NCI-H2227 treated with DMSO at 0.1 percent for 48 hours (cell line): ENCODE measurements around the gene KIF18A.
"Not testable (repeated sequence)": the region's sequence is repeated elsewhere in the genome, so short reads cannot be mapped to it uniquely, and the experiment has no call there.

Experiments
- DNase-seq: peaks from one replicate; lab custom pipeline; 2025; lab: John Stamatoyannopoulos, UW

KIF18A gene

DNA sequence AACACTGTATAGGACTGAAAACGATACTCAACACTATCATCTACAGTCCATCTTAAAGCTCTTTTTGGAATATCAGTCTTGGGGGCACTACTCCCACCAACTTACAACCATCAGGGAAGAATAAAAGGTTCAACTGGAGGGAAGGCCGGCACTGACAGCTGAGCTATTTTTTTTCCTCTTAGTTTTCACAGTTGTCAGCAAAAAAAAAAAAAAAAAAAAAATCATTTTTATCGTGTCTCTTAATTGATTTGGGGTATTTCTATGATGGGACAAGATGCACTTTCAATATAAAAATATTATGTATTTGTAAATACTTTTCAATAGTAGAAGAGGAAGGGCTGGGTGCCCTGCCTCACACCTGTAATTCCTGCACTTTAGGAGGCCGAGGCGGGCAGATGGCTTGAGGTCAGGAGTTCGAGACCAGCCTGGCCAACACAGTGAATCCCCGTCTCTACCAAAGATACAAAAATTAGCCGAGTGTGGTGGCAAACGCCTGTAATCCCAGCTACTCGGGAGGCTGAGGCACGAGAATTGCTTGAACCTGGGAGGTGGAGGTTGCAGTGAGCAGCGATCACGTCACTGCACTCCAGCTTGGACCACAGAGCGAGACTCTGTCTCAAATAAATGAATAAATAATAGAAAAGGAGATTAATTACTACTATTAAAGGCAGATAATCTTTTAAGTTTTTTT lies 1.5 kb downstream of the KIF18A start:
- no peak for DNase-seq

DNA sequence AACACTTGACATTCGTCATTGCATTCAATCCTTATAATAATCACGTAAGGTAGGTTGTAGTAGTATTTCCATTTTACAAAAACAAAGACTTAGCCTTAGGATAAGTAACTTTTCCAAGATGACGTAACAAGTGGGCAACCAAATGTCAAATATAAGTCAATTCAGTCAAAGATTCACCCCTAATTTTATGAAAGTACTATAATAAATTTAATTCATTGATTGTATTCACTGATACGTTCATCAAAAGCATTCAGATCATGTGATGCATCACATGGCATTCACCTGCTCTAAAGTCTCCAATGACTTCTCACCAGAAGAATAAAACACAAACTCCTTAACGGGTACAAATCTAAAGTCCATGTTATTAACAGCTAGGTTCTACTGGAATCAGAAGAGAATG lies 2.1 kb downstream of the KIF18A start:
- peak; percentile 64 for DNase-seq

DNA sequence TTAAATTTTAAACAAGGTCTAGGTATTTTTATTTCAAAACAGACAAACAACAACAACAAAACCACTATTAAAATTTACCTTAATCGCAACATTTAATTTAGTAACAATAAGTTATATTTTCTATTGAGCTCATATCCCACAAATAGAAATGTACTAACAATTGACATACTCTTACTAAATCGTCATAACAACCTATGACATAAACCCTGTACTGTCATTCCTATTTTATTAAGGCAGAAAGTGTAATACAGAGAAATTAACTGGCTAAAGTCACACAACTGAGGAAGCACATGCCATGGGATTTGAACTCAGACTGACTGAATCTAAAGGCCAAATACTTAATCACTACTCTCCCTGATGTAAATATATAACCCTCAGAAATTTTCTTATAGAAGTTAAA lies 3.0 kb downstream of the KIF18A start:
- no peak for DNase-seq

GRCh38 chr11:28104425-28104824 lies 3.5 kb downstream of the KIF18A start:
- no peak for DNase-seq

DNA sequence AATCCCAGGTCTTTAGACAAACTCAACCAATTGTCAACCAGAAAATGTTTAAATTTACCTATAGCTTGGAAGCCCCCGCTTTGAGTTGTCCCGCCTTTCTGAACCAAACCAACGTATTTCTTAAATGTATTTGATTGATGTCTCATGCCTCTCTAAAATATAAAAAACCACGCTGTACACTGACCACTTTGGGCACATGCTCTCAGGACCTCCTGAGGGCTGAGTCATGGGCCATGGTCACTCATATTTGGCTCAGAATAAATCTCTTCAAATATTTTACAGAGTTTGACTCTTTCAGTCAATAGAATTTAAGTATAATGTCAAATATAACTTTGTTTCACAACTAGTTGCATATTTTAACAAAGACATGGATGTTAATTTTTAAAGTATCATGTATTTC lies 5.7 kb downstream of the KIF18A start:
- not testable (repeated sequence) for DNase-seq

DNA sequence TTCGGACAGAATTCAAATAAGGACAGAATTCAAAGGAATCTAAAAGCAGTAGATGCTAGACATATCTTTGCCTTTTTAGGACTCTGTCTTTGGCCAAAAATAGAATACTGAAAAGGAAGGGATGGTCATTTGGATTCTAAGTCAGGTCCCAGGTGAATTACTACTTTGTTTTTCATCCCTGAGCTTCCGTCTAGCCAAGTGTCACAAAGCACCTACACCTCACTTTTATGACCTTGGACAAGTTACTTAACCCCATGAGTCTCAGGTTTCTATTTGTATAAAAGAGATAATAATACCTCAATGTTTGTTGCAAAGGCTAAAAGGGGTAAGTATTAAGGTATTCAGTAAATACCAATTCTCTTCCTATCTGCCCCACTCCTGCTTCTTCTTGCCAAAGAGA lies 7.3 kb downstream of the KIF18A start:
- DNase-seq, result no peak

DNA sequence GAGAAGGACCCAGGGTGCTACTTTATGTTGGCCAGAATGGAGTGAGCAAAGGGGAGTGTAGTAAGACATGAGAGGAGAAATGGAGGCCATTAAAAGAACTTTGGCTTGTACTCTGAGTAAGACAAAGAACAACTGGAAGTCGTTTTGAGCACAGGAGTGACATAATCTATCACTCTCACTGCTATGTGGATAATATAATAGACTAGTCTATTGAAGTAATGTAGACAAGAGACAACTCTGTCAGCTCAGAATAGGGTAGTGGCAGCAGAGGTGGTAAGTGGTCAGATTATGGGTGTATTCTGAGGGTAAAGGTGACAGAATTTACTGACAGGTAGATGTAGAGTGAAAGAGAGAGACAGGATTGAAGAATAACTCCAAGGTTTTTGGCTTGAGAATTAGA lies 8.2 kb downstream of the KIF18A start:
- no peak for DNase-seq

- DNase-seq, result no peak
These were observed 9.7 kb downstream of the KIF18A start for GRCh38 chr11:28098257-28098656.

DNA sequence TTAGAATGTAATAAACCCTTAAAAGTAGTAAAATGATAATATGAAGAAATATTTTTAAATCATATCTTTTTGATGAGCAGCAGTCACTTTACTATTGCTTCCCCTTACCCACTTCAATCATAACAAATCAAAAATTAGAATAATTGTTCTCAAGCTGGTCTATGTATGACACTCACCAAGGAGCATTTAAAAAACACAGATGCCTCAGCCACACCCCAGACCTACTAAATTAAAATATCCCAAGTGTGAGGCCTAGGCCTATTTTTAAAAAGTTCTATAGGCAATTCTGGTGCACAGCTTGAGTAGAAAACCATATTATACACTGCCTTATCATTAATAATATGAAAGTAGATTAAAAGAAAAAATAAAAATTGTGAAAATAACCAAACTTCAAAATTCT lies 15.2 kb downstream of the KIF18A start:
- no peak for DNase-seq

- DNase-seq, result no peak
These were observed 17.8 kb downstream of the KIF18A start for GRCh38 chr11:28090052-28090749.

DNA sequence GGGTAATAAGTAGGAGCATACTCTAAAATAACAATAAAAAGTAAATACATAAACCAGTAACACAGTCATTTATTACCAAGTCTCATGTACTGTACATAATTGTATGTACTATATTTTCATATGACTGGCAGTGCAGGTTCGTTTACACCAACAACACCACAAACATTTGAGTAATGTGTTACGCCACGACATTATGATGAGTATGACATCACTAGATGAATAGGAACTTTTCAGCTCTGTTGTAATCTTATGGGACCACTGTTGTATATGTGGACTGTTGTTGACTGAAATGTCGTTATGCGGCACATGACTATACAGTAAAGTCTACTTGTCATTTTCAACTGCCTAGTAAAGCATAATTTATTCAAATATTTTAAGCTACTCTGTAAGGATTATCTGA lies 18.6 kb downstream of the KIF18A start:
- no peak for DNase-seq

GRCh38 chr11:28087693-28088092 lies 20.3 kb downstream of the KIF18A start:
- not testable (repeated sequence) for DNase-seq

GRCh38 chr11:28087192-28087591 lies 20.8 kb downstream of the KIF18A start:
- not testable (repeated sequence) for DNase-seq

GRCh38 chr11:28086569-28086968 lies 21.4 kb downstream of the KIF18A start:
- DNase-seq, result no peak

- DNase-seq, result no peak
These were observed 24.8 kb downstream of the KIF18A start for GRCh38 chr11:28083118-28083517.

- DNase-seq, result no peak
These were observed 30.4 kb downstream of the KIF18A start for GRCh38 chr11:28077521-28077920.

- no peak for DNase-seq
These were observed 35.6 kb downstream of the KIF18A start for GRCh38 chr11:28072321-28072720.

DNA sequence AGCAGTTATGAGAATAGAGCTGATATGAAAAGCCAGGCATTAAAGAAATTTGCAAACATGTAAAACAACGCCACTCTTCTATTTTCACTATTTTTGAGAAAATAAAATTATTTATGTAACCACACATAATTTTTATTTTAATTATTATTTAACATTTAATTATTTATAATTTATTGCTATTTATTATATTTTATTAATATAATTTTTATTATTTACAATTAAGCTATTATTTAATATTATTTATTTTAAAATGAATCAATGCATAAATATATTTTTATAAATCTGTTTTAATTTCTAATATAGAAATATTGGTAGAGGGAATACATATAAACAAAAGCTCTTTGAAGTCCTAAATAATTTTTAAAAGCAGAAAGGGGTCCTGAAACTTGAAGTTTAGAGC lies 36.7 kb downstream of the KIF18A start:
- no peak for DNase-seq

- no peak for DNase-seq
These were observed 49.6 kb downstream of the KIF18A start for GRCh38 chr11:28058333-28058732.

DNA sequence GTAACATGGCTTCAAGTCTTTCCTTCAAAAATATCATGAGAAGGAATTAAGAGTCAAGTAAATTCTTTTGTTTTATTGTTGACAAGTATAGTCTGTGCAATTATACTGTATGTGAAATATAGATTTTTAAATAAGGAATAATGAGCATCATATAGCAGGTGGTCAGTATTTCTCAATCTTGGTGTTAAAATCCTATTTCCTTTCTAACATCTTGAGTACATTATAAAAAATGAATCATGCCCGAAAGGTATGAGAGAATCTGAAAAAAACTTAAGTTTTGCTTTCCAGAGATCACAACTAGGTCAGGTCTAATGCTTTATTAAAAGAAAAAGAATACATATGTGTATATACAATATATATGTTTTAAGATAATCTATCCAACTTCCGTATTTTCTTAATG lies 53.1 kb downstream of the KIF18A start:
- DNase-seq, result no peak

- DNase-seq, result no peak
These were observed 58.4 kb downstream of the KIF18A start for GRCh38 chr11:28049338-28050216.

DNA sequence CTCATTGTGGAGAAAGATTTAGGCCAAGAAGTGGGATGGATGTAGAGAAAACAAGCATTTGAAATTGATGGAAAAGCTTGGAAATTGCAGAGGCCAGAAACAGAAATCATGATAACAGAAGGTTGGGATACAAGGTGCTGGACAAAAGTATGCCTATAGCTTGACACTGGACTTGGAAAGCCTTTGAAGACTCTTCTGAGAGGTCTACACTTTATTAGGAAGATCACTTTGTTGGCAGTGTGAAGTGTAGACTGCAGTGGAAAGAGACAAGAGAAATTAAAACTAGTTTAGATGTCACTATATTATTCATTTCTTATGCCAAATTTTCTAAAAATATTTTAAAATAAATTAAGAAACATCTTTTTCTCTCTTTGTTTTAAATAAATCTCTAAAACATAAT lies 59.1 kb downstream of the KIF18A start:
- no peak for DNase-seq
